HUDEP-2 (cell line): ENCODE measurements around the gene AGRN.
A peak's percentile ranks its signal among the peaks of the same experiment; 100 is the strongest.
"Not testable (repeated sequence)": the region's sequence is repeated elsewhere in the genome, so short reads cannot be mapped to it uniquely, and the experiment has no call there.

Experiments used
- DNase-seq, 76 experiments: peaks; one replicate each; lab custom pipeline; 2025; ENCODE audit not compliant: unreplicated experiment in 76 of 76; lab: John Stamatoyannopoulos, UW

AGRN gene

GRCh38 chr1:999725-1000356 lies 20.1 kb upstream of the AGRN start, which contains the start of gene HES4:
Gene HES4 (minus strand): TSS chr1:1000097. CDS start chr1:999973, 124 bp downstream.
- DNase-seq = peak in 73 of 76 experiments; percentile 15 to 87 (median 71)

GRCh38 chr1:1000357-1001056 lies 19.4 kb upstream of the AGRN start:
- DNase-seq = peak in 68 of 76 experiments; percentile 17 to 86 (median 62)

- DNase-seq = peak in 2 of 76 experiments; percentile 43 to 86
Measured at GRCh38 chr1:1001057-1001783, 18.7 kb upstream of the AGRN start.

GRCh38 chr1:1003618-1004419 lies 16.1 kb upstream of the AGRN start:
- no peak for DNase-seq

- DNase-seq = no peak
Measured at GRCh38 chr1:1004420-1004779, 15.5 kb upstream of the AGRN start.

- DNase-seq = peak in 50 of 76 experiments; percentile 6 to 67 (median 41)
Measured at GRCh38 chr1:1004780-1005697, 14.9 kb upstream of the AGRN start.

GRCh38 chr1:1005774-1006304 lies 14.1 kb upstream of the AGRN start:
- no peak for DNase-seq

GRCh38 chr1:1006305-1007159 lies 13.4 kb upstream of the AGRN start:
- DNase-seq = no peak

GRCh38 chr1:1010131-1010530 lies 9.8 kb upstream of the AGRN start:
- DNase-seq = not testable (repeated sequence)

GRCh38 chr1:1011396-1011949 lies 8.4 kb upstream of the AGRN start:
- DNase-seq = no peak

- not testable (repeated sequence) for DNase-seq
Measured at GRCh38 chr1:1012736-1013104, 7.2 kb upstream of the AGRN start.

GRCh38 chr1:1013105-1013921 lies 6.6 kb upstream of the AGRN start, which contains the start of gene ISG15:
Gene ISG15 (plus strand): TSS chr1:1013497. CDS start chr1:1013574, 77 bp downstream.
- peak in 71 of 76 experiments; percentile 29 to 85 (median 70) for DNase-seq

GRCh38 chr1:1013922-1014648 lies 5.8 kb upstream of the AGRN start:
- no peak for DNase-seq

- DNase-seq = peak in 21 of 76 experiments; percentile 7 to 52 (median 21)
Measured at GRCh38 chr1:1014799-1015681, 4.9 kb upstream of the AGRN start.
